NCI-H2227 treated with DMSO at 0.1 percent for 48 hours (cell line): ENCODE measurements around the gene SLC38A7.
"Not testable (repeated sequence)": the region's sequence is repeated elsewhere in the genome, so short reads cannot be mapped to it uniquely, and the experiment has no call there.

Experiments
- DNase-seq: peaks from one replicate; lab custom pipeline; 2025; lab: John Stamatoyannopoulos, UW

The SLC38A7 gene, protein sequence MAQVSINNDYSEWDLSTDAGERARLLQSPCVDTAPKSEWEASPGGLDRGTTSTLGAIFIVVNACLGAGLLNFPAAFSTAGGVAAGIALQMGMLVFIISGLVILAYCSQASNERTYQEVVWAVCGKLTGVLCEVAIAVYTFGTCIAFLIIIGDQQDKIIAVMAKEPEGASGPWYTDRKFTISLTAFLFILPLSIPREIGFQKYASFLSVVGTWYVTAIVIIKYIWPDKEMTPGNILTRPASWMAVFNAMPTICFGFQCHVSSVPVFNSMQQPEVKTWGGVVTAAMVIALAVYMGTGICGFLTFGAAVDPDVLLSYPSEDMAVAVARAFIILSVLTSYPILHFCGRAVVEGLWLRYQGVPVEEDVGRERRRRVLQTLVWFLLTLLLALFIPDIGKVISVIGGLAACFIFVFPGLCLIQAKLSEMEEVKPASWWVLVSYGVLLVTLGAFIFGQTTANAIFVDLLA

DNA sequence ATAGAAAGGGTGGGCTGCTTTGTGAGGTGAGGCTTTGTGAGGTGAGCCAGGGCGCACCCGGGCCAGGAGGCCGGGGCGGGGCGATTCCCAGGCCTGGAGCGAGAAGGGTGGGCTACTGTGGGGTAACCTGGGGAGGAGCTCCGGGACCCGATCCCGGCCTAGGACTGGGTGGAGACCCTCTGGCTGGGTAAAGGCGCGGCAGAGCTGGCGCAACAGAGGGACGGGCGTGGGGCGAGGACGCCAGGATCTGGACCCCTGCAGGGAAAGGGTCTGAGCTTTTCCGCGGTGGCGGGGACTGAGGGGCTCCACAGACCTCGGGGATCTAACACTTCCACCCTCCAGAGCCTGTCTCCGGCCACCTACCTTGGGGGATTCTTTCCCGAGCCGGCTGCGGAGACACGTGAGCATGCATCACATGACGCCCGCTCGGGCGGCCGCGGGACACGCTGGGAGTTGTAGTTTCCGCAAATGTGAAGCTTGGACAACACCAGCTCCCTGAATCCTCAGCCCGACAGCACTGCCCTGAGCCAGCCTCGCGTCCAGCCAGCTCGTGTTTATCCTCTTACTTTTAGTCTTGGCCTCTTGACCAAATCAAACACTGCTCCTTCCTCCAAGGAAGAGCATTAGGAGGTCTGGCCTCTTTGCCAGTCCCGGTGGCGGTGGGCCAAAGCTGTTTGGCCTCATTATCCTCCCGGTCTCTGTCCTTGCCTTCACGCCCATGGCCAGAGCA is at the start of gene SLC38A7:
SLC38A7 (minus strand) TSS at position 417 of the 730 bp plus-strand sequence. CDS start 4,644 bp downstream, outside the sequence.
- DNase-seq, result peak; percentile 54

- peak; percentile 74 for DNase-seq
Observed at GRCh38 chr16:58733671-58734458, 49.3 kb upstream of the SLC38A7 start, which contains the start of gene GOT2. Gene GOT2 (minus strand): TSS chr16:58734316. CDS start chr16:58734228, 88 bp downstream.

DNA sequence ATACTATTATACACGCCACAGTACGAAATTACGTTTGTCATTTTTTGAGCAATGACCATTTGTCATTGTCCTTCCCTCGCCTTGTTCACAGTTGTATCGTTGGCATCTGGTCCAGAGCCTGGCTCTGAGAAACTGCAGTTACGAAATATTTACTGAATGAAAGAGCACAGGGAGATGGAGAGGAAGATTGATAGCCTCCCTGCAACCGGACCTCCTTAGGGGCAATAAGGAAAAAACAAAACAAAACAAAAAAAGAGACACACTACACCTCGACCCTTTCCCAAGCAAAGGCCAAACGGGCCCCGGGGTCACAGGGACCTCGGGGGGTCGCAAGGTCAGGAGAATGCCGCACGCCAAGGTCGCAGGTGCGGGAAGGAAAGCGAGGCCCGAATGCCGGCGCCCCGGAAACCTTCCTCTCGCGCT is 48.7 kb upstream of the SLC38A7 start:
- no peak for DNase-seq

DNA sequence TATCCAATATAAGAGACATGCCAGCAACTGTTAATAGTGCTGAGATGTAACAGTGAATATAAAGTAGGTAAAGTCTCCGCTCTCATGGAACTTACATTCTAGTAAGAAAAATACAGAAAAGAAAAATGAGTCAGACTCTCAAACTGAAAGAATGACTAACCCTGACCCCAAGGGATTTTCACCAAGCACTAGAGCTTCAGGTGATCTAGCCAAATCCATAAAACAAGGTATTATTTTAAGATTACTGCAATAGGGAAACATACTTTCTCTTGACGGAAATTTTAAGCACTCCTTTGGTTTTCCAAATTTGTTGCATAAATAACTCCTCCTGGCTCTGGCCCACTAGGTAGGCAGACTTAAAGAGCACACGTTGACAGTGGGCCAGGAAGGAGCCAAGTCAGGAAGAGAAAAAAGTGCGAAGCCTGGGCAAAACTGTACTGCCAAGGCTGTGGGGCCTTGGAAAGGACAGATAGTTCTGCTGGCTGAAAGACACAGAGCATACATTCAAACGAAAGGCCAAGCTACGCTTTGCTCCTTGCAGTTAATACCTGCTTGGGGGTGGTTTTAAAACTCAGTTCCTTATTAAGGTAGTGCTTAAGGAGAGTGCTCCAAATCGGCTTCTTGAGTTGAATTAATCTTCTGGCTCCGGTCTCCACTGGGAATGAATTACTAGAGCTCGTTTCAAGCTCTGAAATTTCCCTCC is 48.1 kb upstream of the SLC38A7 start:
- DNase-seq, result no peak

DNA sequence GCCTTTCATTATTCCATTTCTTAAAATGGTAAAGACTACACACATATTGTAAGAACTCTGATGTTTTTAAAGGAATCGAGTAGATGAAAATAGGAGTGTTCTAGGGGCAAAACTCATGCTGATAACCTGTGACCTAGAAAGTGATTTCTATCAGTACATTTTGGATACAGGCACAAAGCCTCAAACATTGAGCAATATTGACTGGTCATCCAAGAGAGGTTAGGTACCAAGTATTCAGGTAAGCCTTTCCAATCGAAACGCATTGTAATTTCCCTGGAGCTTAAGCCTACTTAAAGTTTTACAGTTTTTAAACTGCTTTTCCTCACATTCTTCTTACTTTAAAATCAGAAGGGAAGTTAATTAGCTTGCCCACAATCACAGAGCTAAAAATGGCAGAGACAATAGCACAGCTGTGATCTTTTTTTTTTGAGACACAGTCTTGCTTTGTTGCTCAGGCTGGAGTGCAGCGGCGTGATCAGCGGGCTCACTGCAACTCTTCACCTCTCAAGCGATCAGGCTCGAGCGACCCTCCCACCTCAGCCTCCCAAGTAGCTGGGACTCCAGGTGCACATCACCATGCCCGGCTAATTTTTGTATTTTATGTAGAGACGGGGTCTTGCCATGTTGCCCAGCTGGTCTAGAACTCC is 46.3 kb upstream of the SLC38A7 start:
- no peak for DNase-seq

- DNase-seq, result no peak
Observed at GRCh38 chr16:58727796-58728568, 43.4 kb upstream of the SLC38A7 start.

DNA sequence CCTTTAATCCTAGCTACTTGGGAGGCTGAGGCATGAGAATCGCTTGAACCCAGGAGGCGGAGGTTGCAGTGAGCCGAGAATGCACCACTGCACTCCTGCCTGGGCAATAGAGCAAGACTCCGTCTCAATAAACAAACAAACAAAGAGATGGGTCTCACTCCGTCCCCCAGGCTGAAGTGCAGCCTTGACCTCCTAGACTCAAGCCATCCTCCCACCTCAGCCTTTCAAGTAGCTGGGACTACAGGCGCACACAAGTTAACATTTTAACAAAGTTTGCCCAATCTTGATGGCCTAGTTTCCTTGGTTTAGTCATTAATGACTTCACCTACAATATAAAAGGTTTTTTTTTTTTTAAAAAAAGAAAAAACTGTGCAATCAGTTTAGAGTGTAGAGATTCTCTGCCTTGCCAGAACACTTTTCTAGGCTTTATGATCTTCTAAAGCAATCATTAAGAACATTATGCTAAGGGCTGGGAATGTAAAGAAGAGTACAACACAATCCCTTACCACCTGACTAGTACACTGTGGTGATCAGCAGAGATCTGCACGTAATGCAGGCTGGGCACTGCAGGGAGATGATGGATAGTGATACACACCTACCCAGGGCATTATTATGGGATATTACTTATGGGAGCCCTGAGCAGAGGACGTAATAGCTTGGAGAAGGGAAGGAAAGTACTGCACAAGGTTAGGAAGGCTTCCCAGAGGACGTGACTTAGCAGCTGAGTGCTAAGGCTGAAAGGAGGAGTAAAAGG is 42.6 kb upstream of the SLC38A7 start:
- no peak for DNase-seq

- no peak for DNase-seq
Observed at GRCh38 chr16:58723109-58723508, 38.5 kb upstream of the SLC38A7 start.

DNA sequence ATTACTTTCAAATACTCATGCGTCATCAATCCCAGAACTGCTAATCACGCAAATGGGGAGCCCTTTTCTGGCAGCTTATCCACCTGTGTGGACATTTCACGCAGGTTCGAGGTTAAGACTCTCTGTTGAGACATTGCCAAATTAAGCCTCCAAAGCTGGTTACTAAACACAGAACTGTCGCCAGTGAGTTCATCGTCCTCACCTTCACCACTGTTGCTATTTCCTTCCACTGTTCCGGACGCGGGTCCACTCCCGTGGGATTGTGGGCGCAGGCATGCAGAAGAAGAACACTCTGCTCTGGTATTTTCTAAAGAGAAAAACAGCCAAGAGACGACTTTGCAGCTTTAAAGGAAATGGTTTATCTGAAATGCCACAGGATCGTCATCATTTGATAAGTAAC is 33.4 kb upstream of the SLC38A7 start:
- DNase-seq, result no peak

GRCh38 chr16:58716468-58716867 is 31.9 kb upstream of the SLC38A7 start:
- DNase-seq, result no peak

GRCh38 chr16:58713742-58714141 is 29.2 kb upstream of the SLC38A7 start:
- no peak for DNase-seq

DNA sequence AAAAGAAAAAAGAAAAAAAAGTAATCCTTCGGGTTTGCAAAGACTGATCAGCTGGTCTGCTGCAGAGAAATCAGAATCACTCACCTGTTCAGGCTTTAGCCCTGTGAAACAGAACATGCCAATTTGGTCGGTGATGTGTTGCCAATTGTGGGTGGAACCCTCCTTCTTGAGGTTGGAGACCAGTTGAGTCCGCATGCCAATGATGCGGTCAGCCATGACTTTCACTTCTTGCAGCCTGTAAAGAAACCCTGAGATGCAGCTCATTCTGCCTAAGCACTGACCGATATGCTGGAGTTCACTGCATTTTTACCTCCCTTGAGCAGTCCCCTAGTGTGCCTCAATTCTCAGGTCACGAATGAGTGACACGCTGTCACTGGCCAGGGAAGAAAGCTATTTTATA is 24.8 kb upstream of the SLC38A7 start:
- no peak for DNase-seq

GRCh38 chr16:58699151-58699550 is 14.6 kb upstream of the SLC38A7 start:
- DNase-seq, result no peak

GRCh38 chr16:58695368-58695767 is 10.8 kb upstream of the SLC38A7 start:
- no peak for DNase-seq

DNA sequence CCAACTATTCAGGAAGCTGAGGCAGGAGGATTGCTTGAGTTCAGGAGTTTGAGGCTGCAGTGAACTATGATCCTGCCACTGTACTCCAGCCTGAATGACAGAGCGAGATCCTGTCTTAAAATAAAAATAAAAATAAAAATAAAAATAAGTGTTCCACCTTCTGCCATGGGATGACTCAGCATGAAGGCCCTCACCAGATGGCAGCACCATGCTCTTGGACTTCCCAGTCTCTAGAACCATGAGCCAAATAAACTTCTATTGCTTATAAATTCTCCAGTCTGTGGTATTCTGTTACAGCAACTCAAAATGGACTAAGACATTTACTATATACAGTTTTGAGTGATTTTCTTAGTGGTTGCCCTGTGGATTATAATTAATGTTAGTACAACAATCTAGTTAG is 7.9 kb upstream of the SLC38A7 start:
- DNase-seq, result no peak

DNA sequence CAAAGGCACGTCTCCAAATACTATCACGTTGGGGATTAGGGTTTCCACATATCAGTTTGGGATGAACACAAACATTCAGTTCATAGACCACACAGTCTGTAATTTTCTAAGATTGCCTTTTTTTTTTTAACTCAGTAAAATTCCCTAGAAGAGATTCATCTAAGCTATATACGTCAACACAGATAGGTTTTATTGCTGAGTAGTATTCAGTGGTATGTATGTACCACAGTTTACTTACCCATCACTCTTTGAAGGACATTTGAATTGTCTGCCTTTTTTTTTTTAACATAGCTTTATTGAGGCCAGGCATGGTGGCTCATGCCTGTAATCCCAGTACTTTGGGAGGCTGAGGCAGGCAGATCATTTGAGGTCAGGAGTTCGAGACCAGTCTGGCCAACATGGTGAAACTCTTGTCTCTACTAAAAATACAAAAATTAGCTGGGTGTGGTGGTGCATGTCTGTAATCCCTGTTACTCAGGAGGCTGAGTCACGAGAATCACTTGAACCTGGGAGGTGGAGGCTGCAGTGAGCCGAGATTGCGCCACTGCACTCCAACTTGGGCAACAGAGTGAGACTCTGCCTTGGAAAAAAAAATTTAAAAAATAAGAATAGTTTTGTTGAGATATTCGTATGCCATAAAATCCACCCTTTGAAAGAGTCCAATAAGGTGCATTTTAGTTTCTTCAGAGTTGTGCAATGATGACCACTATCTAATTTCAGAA is 2.6 kb upstream of the SLC38A7 start:
- not testable (repeated sequence) for DNase-seq

GRCh38 chr16:58685084-58685449 is 497 bp upstream of the SLC38A7 start:
- no peak for DNase-seq

- no peak for DNase-seq
Observed at GRCh38 chr16:58684001-58684353, 593 bp downstream of the SLC38A7 start.

DNA sequence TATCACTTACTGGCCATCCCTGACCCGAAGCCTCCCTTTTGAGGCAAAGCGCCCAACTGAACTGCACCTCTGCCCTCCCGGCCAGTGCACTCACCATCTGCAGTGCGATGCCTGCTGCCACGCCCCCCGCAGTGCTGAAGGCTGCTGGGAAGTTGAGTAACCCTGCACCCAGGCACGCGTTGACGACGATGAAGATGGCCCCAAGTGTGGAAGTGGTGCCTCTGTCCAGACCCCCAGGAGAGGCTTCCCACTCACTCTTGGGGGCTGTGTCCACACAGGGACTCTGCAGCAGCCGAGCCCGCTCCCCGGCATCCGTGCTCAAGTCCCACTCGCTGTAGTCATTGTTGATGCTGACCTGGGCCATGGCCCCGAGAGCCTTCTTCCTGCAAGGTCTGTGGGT is 4.8 kb downstream of the SLC38A7 start:
- DNase-seq, result no peak
